ENCODE data around the gene ANXA11. TPM values are rescaled to one million over a fixed set of nuclear protein-coding genes. Genes with fewer than 3 reads are reported as not detected.

ANXA11 gene
- total and polyA plus RNA-seq, 2 of the 4 experiments (the other 2 are of a cell fraction), result 39.4 to 109 TPM

DNA sequence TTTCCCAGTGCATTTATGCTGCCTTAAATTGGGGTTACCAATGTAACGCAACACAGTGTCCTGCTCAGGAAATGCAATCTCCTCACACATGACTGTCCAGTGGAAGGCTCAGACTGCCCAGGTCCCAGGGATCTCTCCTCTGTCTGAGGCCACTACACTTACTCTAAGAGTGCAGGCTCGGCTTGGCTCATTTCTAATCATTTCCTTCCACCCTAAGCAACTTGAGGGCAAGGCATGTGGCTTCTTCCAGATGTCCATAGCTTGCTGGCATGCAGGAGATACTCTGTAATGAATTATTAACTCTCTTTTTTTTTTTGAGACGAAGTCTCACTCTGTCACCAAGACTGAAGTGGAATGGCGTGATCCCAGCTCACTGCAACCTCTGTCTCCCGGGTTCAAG lies 49.1 kb downstream of the ANXA11 start:
- Histone ChIP-seq H3K9ac (ENCODE audit: low read depth, low read length) (no peak overlapping the region), H4K91ac (ENCODE audit: insufficient read depth, low read depth, low read length) (peak overlapping the region; percentile 92), H3K4me3 (ENCODE audit: insufficient read depth, low read depth, low read length) (no peak overlapping the region), H3K36me3 (ENCODE audit: control insufficient read depth, insufficient read depth, low read length) (peaks cover 61% of the 10 kb centered on the region), H3K79me1 (ENCODE audit: low read depth in 1 of 2, low read length in 2 of 2) (peaks cover 29 to 75% of the 10 kb centered on the region in 2 experiments), H3K9me1 (ENCODE audit: insufficient read depth, low read length) (peaks cover 58% of the 10 kb centered on the region), H3K4ac (ENCODE audit: low read depth, low read length) (peak overlapping the region; percentile 98), H3K18ac (ENCODE audit: low read depth, low read length) (peak overlapping the region; percentile 82; the same call in 1 of the 2 replicates), H2BK120ac (ENCODE audit: low read depth, low read length) (peak overlapping the region; percentile 96), H3K23ac (ENCODE audit: low read depth, low read length) (peak overlapping the region; percentile 96), H3K27me3 (ENCODE audit: control insufficient read depth, insufficient read depth, low read length) (no peaks in the 10 kb centered on the region), H2BK15ac (ENCODE audit: low read depth, low read length) (peak overlapping the region; percentile 87; the same call in 2 of the 3 replicates), H2BK20ac (ENCODE audit: low read depth, low read length) (peak overlapping the region; percentile 92), H3K9me3 (ENCODE audit: control insufficient read depth, insufficient read depth, low read length) (no peaks in the 10 kb centered on the region), H3K56ac (ENCODE audit: extremely low read depth, insufficient read depth, low read length) (peak overlapping the region; percentile 71; the same call in 1 of the 2 replicates), H3K14ac (replicated peaks; ENCODE audit: low read depth, low read length) (peak overlapping the region; percentile 93), H4K20me1 (ENCODE audit: insufficient read depth, low read length) (peaks cover 21% of the 10 kb centered on the region), H3K27ac (ENCODE audit: insufficient read depth, low read length) (peak overlapping the region; percentile 81), H2AFZ (replicated peaks; ENCODE audit: low read length, poor library complexity) (no peak overlapping the region), H4K8ac (ENCODE audit: low read depth in 2 of 2, low read length in 2 of 2) (peak overlapping the region in 1 of 2 experiments; percentile 83; a peak in 2 of 4 replicates), H3K4me1 (ENCODE audit: control insufficient read depth, insufficient read depth, low read length) (peaks cover 45% of the 10 kb centered on the region), H2BK5ac (ENCODE audit: low read depth, low read length, poor library complexity, severe bottlenecking) (peak overlapping the region; percentile 87), H3K4me2 (ENCODE audit: low read depth, low read length) (no peak overlapping the region), H2AK9ac (replicated peaks; ENCODE audit: low read depth, low read length, poor library complexity) (peak overlapping the region; percentile 84), H2AK5ac (ENCODE audit: low read depth, low read length) (peak overlapping the region; percentile 79), H4K5ac (ENCODE audit: low read depth, low read length) (no peak overlapping the region)
- ChIA-PET CTCF (no interaction called here), POLR2A (ENCODE audit: unreplicated experiment) (no interaction called here)
- no TSS peak for BruUV-seq (replicated peaks)
- in situ Hi-C loops (cut with MboI; ENCODE audit: low sequenced_read_pairs), result loop anchor here (10.0 to 25.0 kb wide), 2 partner anchors 49 to 306 kb away; partner anchors contain the start of genes ANXA11 and TSPAN14
- no peak for ATAC-seq (ENCODE audit: low read depth)
- DNase-seq, result no peak
- TF ChIP-seq RAD21 (IDR thresholded peaks at IDR 0.05; ENCODE audit: low read length) (no peak), POLR2A (IDR thresholded peaks at IDR 0.05; ENCODE audit: low read depth, low read length) (no peak), BHLHE40 (IDR thresholded peaks at IDR 0.05; ENCODE audit: low read depth, low read length) (no peak), NFE2L2 (IDR thresholded peaks at IDR 0.05; ENCODE audit: low read depth, low read length) (no peak), RCOR1 (IDR thresholded peaks at IDR 0.05; ENCODE audit: insufficient replicate concordance, low read length) (no peak), USF2 (IDR thresholded peaks at IDR 0.05; ENCODE audit: low read depth, low read length) (no peak), CHD1 (IDR thresholded peaks at IDR 0.05; ENCODE audit: low read depth, low read length) (no peak), FOS (IDR thresholded peaks at IDR 0.05; ENCODE audit: low read depth, low read length) (no peak), RFX5 (IDR thresholded peaks at IDR 0.05; ENCODE audit: low read depth, low read length) (no peak), CTCF (conservative IDR thresholded peaks at IDR 0.05; ENCODE audit: low read depth, low read length) (no peak), SMC3 (IDR thresholded peaks at IDR 0.05; ENCODE audit: low read depth, low read length) (no peak), ELK1 (IDR thresholded peaks at IDR 0.05; ENCODE audit: borderline replicate concordance, low read depth, low read length) (no peak), MAZ (IDR thresholded peaks at IDR 0.05; ENCODE audit: borderline replicate concordance, low read depth, low read length) (no peak), MXI1 (IDR thresholded peaks at IDR 0.05; ENCODE audit: borderline replicate concordance, low read depth, low read length) (no peak), MAFK (IDR thresholded peaks at IDR 0.05; ENCODE audit: low read depth, low read length) (no peak), CEBPB (IDR thresholded peaks at IDR 0.05; ENCODE audit: low read depth, low read length) (no peak)
- dilution Hi-C loops (cut with HindIII; ENCODE audit: low sequenced_read_pairs, unreplicated experiment), result no loop called here
- WGBS, 2 experiments (ENCODE audit: extremely low coverage in 2 of 2, insufficient read length in 1 of 2), result 80% methylated on average over 1 of the region's 5 CpGs; no CpG with 5 or more reads in 1 of the 2 experiments
- intact Hi-C loops (cut with micrococcal nuclease), result no loop called here
